ENCODE measurements around the gene KCTD13. TPM values are rescaled to one million over a fixed set of nuclear protein-coding genes. Genes with fewer than 3 reads are reported as not detected.

KCTD13 gene, protein sequence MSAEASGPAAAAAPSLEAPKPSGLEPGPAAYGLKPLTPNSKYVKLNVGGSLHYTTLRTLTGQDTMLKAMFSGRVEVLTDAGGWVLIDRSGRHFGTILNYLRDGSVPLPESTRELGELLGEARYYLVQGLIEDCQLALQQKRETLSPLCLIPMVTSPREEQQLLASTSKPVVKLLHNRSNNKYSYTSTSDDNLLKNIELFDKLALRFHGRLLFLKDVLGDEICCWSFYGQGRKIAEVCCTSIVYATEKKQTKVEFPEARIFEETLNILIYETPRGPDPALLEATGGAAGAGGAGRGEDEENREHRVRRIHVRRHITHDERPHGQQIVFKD
- total RNA-seq, result 39.7 and 47.5 TPM in 2 replicates

DNA sequence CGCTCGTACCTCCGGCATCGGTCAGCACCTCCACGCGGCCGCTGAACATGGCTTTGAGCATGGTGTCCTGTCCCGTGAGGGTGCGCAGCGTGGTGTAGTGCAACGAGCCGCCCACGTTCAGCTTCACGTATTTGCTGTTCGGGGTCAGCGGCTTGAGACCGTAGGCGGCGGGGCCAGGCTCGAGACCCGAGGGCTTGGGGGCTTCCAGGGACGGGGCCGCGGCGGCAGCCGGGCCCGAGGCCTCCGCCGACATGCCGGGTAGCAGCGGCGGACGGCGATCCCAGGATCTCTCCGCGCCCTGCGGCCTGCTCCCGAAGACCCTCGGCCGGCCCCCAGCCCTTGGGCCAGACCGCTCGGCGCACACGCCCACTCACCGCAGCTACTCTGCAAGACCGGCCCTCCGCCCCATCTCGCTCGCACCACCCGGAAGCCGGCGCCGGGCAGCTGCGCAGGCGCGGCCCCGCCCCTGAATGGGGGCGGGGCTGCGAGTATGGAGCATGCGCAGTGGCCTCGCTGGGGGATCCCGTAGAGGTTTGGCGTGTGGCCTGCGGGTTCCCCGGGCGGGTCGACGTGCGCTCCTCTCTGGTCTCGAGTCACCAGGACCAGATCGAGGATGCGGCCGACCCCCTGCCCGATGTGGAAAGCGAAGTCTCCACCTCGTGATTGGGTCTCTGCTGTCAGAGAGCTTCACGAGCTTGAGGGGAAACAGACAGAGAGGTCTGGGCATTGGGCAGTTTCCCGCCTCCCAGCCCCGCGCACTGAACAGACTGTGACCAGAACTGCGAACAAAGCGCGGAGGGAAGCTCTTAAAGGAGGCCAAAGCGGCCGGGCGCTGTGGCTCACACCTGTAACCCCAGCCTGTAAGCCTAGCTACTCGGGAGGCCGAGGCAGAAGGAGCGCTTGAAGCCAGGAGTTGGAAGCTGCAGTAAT, at the start of gene KCTD13:
KCTD13 (minus strand) TSS at position 446 of the 930 bp plus-strand sequence; CDS start at position 253, 193 bp downstream.
- Mint-ChIP-seq H3K27ac (peak within 1 kb of the TSS; percentile 94), H3K9me3 (no peaks in the 10 kb centered on the region), H3K4me3 (ENCODE audit: low read depth) (peak within 1 kb of the TSS; percentile 95), H3K27me3 (ENCODE audit: low read depth) (no peaks in the 10 kb centered on the region), H3K4me1 (ENCODE audit: low read depth) (peaks cover 32% of the 10 kb centered on the region), H3K36me3 (ENCODE audit: low read depth) (peaks cover 21% of the 10 kb centered on the region)
- intact Hi-C loops (cut with micrococcal nuclease), result loop anchor here (1.0 to 5.0 kb wide), 3 partner anchors 36 to 121 kb away; partner anchors contain the start of genes CDIPT and TMEM219
- DNase-seq (ENCODE audit: low spot score), result peak; percentile 91

DNA sequence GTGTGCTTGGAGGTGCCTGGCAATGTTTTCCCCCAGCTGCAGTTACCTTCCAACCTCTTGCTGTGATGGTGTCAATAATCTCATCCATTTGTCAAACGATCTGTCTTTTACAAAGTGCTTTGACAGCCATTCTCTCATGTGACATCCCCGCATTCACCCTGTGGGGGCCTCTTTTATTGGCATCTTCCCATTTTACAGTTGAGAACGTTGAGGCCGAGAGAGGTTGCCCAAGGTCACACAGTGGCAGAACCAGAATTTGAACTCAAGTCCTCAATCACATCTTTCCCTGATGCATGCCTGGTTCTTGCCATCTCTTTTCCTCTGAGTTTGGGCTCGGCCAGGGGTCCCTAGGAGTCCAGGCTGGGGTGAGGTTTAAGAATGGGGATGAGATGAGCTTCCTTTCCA, 49.1 kb upstream of the KCTD13 start:
- peaks cover 47% of the 10 kb centered on the region for H3K36me3 Mint-ChIP-seq (ENCODE audit: low read depth)
- H3K4me1 Mint-ChIP-seq (ENCODE audit: low read depth), result peaks cover 32% of the 10 kb centered on the region
- H3K4me3 Mint-ChIP-seq (ENCODE audit: low read depth), result peak overlapping the region; percentile 93
- no peaks in the 10 kb centered on the region for H3K27me3 Mint-ChIP-seq (ENCODE audit: low read depth)
- intact Hi-C loops (cut with micrococcal nuclease), result no loop called here
- peaks cover 5% of the 10 kb centered on the region for H3K9me3 Mint-ChIP-seq
- DNase-seq (ENCODE audit: low spot score), result no peak
- peak overlapping the region; percentile 73 for H3K27ac Mint-ChIP-seq

DNA sequence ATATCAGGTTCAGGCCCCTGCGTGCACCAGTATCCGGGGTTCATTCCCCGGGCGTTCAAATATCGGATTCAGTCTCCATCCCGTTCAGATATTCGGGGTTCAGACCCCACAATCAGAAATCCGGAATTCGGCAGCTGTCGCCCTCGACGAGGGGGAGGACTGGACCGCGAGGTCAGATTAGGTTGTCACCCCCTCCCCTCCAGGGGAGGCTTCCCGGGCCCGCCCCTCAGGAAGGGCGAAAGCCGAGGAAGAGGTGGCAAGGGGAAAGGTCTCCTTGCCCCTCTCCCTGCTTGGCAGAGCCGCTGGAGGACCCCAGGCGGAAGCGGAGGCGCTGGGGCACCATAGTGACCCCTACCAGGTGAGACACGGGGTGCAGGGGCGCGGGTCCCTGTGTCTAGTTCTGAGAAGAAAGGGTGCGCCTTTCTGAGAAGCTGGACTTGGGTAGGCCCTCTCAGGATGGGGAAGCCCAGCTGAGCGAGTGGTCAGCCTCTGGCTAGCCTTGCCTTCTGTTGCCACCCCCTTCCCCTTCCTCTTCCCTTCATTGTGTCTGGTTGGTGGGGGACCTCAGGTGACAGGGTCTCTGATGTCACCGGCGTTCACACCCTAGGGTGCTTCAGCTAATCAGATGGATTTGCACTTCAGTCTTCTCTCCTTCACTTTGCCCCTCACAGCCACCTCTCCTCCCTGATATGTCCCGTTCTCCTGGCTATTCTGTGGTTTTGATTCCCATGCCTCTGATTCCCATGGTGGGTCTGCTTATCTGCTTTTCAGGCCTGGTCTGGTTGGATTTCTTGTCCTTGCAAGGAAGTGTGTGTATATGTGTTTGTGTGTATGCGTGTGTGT, 48.5 kb upstream of the KCTD13 start:
- peak overlapping the region; percentile 93 for H3K4me3 Mint-ChIP-seq (ENCODE audit: low read depth)
- peak overlapping the region; percentile 73 for H3K27ac Mint-ChIP-seq
- peaks cover 5% of the 10 kb centered on the region for H3K9me3 Mint-ChIP-seq
- DNase-seq (ENCODE audit: low spot score), result no peak
- H3K27me3 Mint-ChIP-seq (ENCODE audit: low read depth), result no peaks in the 10 kb centered on the region
- peaks cover 32% of the 10 kb centered on the region for H3K4me1 Mint-ChIP-seq (ENCODE audit: low read depth)
- H3K36me3 Mint-ChIP-seq (ENCODE audit: low read depth), result peaks cover 45% of the 10 kb centered on the region
- intact Hi-C loops (cut with micrococcal nuclease), result no loop called here

DNA sequence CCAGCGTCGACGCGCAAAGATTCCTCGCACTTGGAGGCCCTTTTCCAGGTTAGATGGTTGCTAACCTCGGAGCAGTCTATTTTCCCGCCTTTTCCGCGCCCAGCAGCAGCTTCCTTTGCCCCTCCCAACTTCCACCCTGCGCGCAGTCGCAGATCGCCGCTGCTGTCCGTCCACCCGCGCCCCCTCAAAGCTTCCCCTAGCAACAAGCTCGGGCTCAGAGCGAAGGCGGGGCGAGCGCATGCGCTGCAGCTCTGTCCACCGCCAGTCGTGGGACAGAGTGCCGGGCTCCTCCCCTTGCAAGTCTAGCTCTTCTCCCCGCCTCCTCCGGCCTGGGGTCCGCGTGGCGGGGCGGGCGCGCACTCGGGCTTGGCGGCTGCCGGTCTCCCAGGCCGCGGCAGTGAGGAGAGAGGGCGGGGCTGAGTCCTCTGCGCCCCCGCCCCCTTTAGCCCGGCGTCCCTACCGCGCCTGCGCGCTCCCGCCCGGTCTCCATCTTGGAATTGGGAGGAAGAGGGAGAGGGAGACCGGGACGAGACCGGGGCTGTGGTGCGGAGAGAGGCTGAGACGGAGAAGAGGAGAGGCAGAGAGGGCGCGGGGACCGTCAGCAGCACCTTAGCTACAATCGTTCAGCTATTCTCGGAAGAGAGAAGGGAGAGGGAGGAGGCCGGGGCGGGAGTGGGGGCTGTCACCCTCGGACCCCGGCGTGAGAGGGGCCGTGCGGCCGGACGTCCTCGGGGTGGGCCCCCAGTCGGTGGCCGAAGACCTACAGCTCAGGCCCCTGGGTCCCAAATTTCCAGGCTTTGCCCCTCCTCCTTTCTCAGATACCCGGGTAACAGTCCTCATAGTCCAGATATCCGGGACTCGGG, 47.6 kb upstream of the KCTD13 start, which contains the start of gene TAOK2:
TAOK2 (plus strand) TSS at position 485 of the 863 bp plus-strand sequence. CDS start 3,905 bp downstream, outside the sequence.
- Mint-ChIP-seq H3K9me3 (peaks cover 5% of the 10 kb centered on the region), H3K36me3 (ENCODE audit: low read depth) (peaks cover 41% of the 10 kb centered on the region), H3K4me3 (ENCODE audit: low read depth) (peak within 1 kb of the TSS; percentile 93), H3K27ac (peak within 1 kb of the TSS; percentile 87), H3K4me1 (ENCODE audit: low read depth) (peaks cover 32% of the 10 kb centered on the region), H3K27me3 (ENCODE audit: low read depth) (no peaks in the 10 kb centered on the region)
- DNase-seq (ENCODE audit: low spot score), result peak; percentile 98
- intact Hi-C loops (cut with micrococcal nuclease), result no loop called here

DNA sequence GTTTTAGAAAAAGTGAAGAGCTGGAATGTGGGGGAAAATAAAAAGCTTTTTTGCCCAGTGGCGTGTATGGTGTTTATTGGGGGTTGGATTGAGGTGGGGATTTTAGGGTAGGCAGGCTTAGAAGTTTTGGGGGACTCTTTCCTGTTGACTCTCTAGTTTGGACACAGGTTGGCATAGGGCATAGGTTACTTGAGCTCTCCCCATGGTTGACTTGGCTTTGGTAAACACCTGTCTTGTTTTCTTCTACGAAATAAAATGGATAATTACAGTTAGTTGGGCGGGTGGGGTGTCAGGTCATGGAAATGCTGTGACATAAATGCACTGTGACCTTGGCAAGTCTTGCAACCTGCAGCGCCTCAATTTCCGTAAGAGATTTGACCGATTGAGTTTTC, 47.0 kb upstream of the KCTD13 start:
- intact Hi-C loops (cut with micrococcal nuclease), result no loop called here
- H3K27ac Mint-ChIP-seq, result peak overlapping the region; percentile 40
- H3K36me3 Mint-ChIP-seq (ENCODE audit: low read depth), result peaks cover 40% of the 10 kb centered on the region
- H3K27me3 Mint-ChIP-seq (ENCODE audit: low read depth), result no peaks in the 10 kb centered on the region
- H3K4me3 Mint-ChIP-seq (ENCODE audit: low read depth), result no peak overlapping the region
- H3K9me3 Mint-ChIP-seq, result peaks cover 5% of the 10 kb centered on the region
- no peak for DNase-seq (ENCODE audit: low spot score)
- H3K4me1 Mint-ChIP-seq (ENCODE audit: low read depth), result peaks cover 30% of the 10 kb centered on the region

DNA sequence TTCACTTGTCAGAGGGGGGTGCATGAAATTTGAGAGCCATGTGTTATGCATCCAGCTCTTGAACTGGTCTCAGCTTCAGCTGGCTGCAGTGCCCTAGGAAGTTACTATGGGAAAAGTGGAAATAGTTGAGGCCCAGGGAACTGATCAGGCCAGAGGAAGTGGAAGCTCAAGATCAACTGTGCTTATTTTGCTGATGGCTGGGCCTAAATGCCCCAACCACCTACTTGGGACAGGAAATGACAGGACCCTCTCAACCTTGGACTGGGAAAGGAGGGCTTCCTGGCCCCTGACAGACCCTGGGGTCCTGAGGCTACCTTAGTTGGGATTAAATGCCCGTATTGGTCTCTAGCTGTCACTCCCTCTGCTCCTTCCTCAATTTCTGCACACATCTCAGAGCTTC, 46.5 kb upstream of the KCTD13 start:
- Mint-ChIP-seq H3K27me3 (ENCODE audit: low read depth) (no peaks in the 10 kb centered on the region), H3K27ac (no peak overlapping the region), H3K4me3 (ENCODE audit: low read depth) (no peak overlapping the region), H3K9me3 (peaks cover 5% of the 10 kb centered on the region), H3K36me3 (ENCODE audit: low read depth) (peaks cover 37% of the 10 kb centered on the region), H3K4me1 (ENCODE audit: low read depth) (peaks cover 30% of the 10 kb centered on the region)
- no peak for DNase-seq (ENCODE audit: low spot score)
- intact Hi-C loops (cut with micrococcal nuclease), result no loop called here

DNA sequence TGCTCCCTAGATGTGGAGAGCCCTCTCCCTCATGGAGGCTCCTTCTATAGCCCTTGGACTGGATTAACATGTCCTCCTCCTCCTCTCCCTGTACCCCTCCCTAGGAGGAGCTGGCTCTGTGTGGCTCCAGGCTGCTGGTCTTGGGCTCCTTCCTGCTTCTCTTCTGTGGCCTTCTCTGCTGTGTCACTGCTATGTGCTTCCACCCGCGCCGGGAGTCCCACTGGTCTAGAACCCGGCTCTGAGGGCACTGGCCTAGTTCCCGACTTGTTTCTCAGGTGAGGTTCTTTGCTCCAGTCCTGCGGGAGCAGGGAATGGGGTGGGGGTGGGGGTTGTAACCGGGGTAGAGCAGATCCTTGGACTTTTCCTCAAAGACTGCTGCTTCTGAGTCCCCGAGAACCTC, 45.3 kb upstream of the KCTD13 start:
- H3K27me3 Mint-ChIP-seq (ENCODE audit: low read depth), result no peaks in the 10 kb centered on the region
- peaks cover 34% of the 10 kb centered on the region for H3K36me3 Mint-ChIP-seq (ENCODE audit: low read depth)
- intact Hi-C loops (cut with micrococcal nuclease), result no loop called here
- H3K27ac Mint-ChIP-seq, result no peak overlapping the region
- no peak overlapping the region for H3K4me3 Mint-ChIP-seq (ENCODE audit: low read depth)
- peaks cover 5% of the 10 kb centered on the region for H3K9me3 Mint-ChIP-seq
- peaks cover 21% of the 10 kb centered on the region for H3K4me1 Mint-ChIP-seq (ENCODE audit: low read depth)
- DNase-seq (ENCODE audit: low spot score), result no peak

DNA sequence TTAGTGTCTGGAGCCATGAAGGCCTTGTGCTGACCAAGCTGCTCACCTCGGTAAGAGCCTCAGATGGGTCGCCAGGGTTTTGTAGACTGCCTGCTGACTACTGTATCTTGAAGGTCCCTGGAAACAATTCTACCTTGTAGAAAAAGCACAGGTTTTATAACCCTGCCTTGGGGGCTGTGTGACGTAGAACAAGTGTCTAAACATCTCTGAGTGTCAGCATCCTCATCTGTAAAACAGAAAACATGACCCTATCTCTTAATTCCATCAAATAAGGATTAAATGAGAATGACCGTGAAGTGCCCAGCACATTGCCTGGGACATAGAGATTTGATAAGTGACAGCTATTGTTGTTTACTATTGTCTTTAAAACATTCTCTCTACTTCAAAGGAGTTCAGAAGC, 42.2 kb upstream of the KCTD13 start:
- Mint-ChIP-seq H3K9me3 (peaks cover 3% of the 10 kb centered on the region), H3K27me3 (ENCODE audit: low read depth) (no peaks in the 10 kb centered on the region), H3K4me3 (ENCODE audit: low read depth) (no peak overlapping the region), H3K36me3 (ENCODE audit: low read depth) (peaks cover 34% of the 10 kb centered on the region), H3K4me1 (ENCODE audit: low read depth) (peaks cover 6% of the 10 kb centered on the region), H3K27ac (no peak overlapping the region)
- no peak for DNase-seq (ENCODE audit: low spot score)
- intact Hi-C loops (cut with micrococcal nuclease), result no loop called here

DNA sequence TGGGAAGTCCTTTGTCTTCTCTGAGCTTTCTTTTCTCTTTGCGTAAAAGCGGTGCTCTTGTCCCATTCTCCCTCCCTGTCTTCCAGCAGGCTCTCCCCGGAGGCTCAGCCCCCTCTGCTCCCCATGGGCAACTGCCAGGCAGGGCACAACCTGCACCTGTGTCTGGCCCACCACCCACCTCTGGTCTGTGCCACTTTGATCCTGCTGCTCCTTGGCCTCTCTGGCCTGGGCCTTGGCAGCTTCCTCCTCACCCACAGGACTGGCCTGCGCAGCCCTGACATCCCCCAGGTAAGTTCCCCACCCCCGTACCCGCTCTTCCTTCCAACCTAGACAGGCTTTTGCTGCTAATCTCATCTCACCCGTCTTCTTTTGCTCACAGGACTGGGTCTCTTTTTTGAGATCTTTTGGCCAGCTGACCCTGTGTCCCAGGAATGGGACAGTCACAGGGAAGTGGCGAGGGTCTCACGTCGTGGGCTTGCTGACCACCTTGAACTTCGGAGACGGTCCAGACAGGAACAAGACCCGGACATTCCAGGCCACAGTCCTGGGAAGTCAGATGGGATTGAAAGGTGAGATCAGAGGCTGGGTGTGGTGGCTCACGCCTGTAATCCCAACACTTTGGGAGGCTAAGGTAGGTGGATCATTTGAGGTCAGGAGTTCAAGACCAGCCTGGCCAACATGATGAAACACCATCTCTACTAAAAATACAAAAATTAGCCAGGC, 37.2 kb upstream of the KCTD13 start:
- Mint-ChIP-seq H3K4me3 (ENCODE audit: low read depth) (peak overlapping the region; percentile 85), H3K9me3 (no peaks in the 10 kb centered on the region), H3K36me3 (ENCODE audit: low read depth) (peaks cover 8% of the 10 kb centered on the region), H3K4me1 (ENCODE audit: low read depth) (peaks cover 20% of the 10 kb centered on the region), H3K27me3 (ENCODE audit: low read depth) (no peaks in the 10 kb centered on the region), H3K27ac (peak overlapping the region; percentile 69)
- intact Hi-C loops (cut with micrococcal nuclease), result loop anchor here (5.0 kb wide), 1 partner anchor 36 kb away; the partner anchor contains the start of gene KCTD13
- no peak for DNase-seq (ENCODE audit: low spot score)

DNA sequence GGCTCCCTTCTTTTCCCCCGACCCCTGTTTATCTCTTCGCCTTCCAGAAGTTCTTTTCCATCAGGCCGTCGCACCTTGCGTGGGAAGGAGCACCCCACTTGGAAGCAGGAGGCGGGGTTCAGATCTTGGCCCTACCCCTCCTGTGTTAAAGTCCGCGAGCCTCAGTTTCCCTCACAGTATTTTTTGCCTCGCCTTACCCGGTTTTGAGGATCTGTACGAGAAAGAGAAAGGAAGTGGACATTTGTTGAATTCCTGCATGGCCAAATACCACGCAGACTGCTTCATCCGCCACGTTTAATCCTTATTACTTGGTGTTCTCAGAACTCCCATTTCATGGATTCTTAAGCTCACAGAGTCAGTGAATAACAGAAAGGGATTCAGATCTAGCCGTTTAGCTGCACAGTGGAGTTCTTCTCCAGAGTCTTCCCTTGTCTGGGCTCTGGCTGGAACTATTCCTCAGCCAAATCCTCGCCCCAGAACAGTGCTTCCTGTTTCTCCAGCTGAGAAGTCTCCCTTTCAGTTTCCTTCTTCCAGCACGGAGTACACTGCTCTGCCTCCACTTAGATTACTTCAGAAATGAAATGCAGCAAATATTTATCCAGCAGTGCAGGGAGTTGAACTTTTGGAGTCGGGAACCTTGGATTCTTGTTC, 36.4 kb upstream of the KCTD13 start:
- intact Hi-C loops (cut with micrococcal nuclease), result loop anchor here (5.0 kb wide), 1 partner anchor 35 kb away; the partner anchor contains the start of gene KCTD13
- peaks cover 20% of the 10 kb centered on the region for H3K4me1 Mint-ChIP-seq (ENCODE audit: low read depth)
- no peaks in the 10 kb centered on the region for H3K9me3 Mint-ChIP-seq
- no peaks in the 10 kb centered on the region for H3K27me3 Mint-ChIP-seq (ENCODE audit: low read depth)
- peaks cover 7% of the 10 kb centered on the region for H3K36me3 Mint-ChIP-seq (ENCODE audit: low read depth)
- peak overlapping the region; percentile 69 for H3K27ac Mint-ChIP-seq
- no peak for DNase-seq (ENCODE audit: low spot score)
- peak overlapping the region; percentile 85 for H3K4me3 Mint-ChIP-seq (ENCODE audit: low read depth)
